SK-N-MC (cell line): ENCODE data around the gene MALRD1.
"Not testable (repeated sequence)": the region's sequence is repeated elsewhere in the genome, so short reads cannot be mapped to it uniquely, and the experiment has no call there.

Experiments used
- DNase-seq: peaks from one replicate; pipeline ENCODE4 v3.0.0-alpha.2; 2011; ENCODE audit warnings: low read depth, low spot score
- H3K27ac ChIP-seq: fragments of 200-600 bp; sonication (generic); 2 replicates; pipeline ENCODE4 v1.5.1; 2016; ENCODE audit warnings: mixed run types
- H3K36me3 ChIP-seq: fragments of 200-600 bp; sonication (generic); 2 replicates; pipeline ENCODE4 v1.6.1; 2017; ENCODE audit warnings: antibody characterized with exemption, low read length, mixed read lengths; ENCODE audit not compliant: insufficient read depth
- H3K4me3 ChIP-seq: fragments of 200-600 bp; sonication (generic); 2 replicates; pipeline ENCODE4 v1.5.1; 2016
- H3K9ac ChIP-seq: fragments of 200-600 bp; sonication (generic); 2 replicates; pipeline ENCODE4 v1.8.0; 2017; ENCODE audit warnings: mixed run types, mixed read lengths; ENCODE audit not compliant: insufficient read length
- H3K9me3 ChIP-seq: fragments of 200-600 bp; sonication (generic); 2 replicates; pipeline ENCODE4 v1.6.1; 2017; ENCODE audit warnings: low read depth, mild to moderate bottlenecking, antibody characterized with exemption, low read length, moderate library complexity, mixed read lengths
- EZH2 ChIP-seq: fragments of 200-600 bp; sonication (generic); IDR thresholded peaks from one replicate; pipeline ENCODE4 v1.6.1; 2017; ENCODE audit warnings: antibody characterized with exemption
- FOXP2 ChIP-seq: optimal IDR thresholded peaks from 2 replicates; pipeline ENCODE3; 2011; ENCODE audit warnings: mild to moderate bottlenecking, moderate library complexity; ENCODE audit not compliant: insufficient read depth; ENCODE audit errors: extremely low read length, control extremely low read depth
- POLR2AphosphoS5 ChIP-seq: IDR thresholded peaks from 2 replicates; pipeline ENCODE4 v1.6.1; 2012; ENCODE audit warnings: mild to moderate bottlenecking, low read depth, low read length, borderline replicate concordance

Gene MALRD1

GRCh38 chr10:19738440-19738839, 689.8 kb downstream of the MALRD1 start:
- Histone ChIP-seq H3K9ac (no peak overlapping the region), H3K9me3 (no peaks in the 10 kb centered on the region), H3K4me3 (no peak overlapping the region), H3K27ac (no peak overlapping the region), H3K36me3 (no peaks in the 10 kb centered on the region)
- no peak for DNase-seq
- TF ChIP-seq EZH2 (no peak), FOXP2 (no peak), POLR2AphosphoS5 (no peak)

- H3K27ac ChIP-seq, H3K9me3 ChIP-seq, DNase-seq, H3K4me3 ChIP-seq, H3K36me3 ChIP-seq, H3K9ac ChIP-seq: not testable (repeated sequence)
Measured at GRCh38 chr10:19739232-19739631, 690.6 kb downstream of the MALRD1 start.

- H3K4me3 ChIP-seq, H3K9me3 ChIP-seq, DNase-seq, H3K9ac ChIP-seq, H3K36me3 ChIP-seq, H3K27ac ChIP-seq: not testable (repeated sequence)
Measured at GRCh38 chr10:19742144-19742543, 693.5 kb downstream of the MALRD1 start.

DNA sequence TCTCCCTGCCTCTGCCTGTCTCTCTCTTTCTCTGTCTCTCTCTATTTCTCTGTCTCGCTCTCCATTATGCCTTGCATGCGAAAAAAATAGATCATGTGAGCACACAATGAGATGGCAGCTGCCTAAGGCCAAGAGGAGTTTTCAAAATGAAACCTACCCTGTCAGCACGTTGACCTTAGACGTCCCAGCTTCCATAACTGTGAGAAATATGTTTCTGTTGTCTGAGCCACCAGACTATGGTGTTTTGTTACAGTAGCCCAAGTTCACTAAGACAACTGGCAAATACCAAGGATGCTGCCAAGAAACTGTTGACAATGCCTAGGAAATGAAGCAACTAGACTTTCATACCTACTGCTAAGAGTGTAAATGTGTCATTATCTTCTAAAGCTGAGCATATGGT, 697.1 kb downstream of the MALRD1 start:
- Histone ChIP-seq H3K9me3 (no peaks in the 10 kb centered on the region), H3K4me3 (no peak overlapping the region), H3K27ac (no peak overlapping the region), H3K36me3 (no peaks in the 10 kb centered on the region), H3K9ac (no peak overlapping the region)
- no peak for TF ChIP-seq POLR2AphosphoS5
- DNase-seq = no peak

DNA sequence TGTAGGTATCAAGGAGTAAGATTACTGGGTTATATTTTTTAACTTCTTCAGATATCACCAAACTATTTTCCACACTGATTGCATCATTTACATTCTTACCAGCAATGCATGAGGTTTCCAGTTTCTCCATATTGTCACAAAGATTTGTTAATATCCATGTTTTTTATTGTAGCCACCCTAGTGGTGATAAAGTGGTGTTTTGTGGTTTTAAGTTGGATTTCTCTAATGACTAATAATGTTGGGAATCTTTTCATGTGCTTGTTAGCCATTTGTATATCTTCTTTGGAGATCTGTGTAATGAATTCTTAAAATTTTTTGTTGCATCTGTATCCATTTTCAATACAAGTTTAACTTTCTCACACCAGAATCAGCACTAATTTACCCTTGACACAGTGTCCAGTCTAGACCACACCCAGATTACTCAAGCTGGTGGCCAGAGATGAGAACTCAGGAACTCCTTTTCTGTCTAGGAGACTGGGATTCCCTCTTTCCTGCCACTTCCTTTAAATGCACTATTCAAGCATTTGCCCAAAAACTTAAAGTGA, 700.7 kb downstream of the MALRD1 start:
- Histone ChIP-seq H3K4me3 (no peak overlapping the region), H3K36me3 (no peaks in the 10 kb centered on the region), H3K27ac (no peak overlapping the region), H3K9me3 (no peaks in the 10 kb centered on the region), H3K9ac (no peak overlapping the region)
- no peak for TF ChIP-seq FOXP2
- TF ChIP-seq EZH2 = no peak
- no peak for TF ChIP-seq POLR2AphosphoS5
- no peak for DNase-seq

GRCh38 chr10:19750972-19751371, 702.4 kb downstream of the MALRD1 start:
- Histone ChIP-seq H3K9ac (no peak overlapping the region), H3K36me3 (no peaks in the 10 kb centered on the region), H3K4me3 (no peak overlapping the region), H3K9me3 (no peaks in the 10 kb centered on the region), H3K27ac (no peak overlapping the region)
- TF ChIP-seq EZH2 (no peak), POLR2AphosphoS5 (no peak), FOXP2 (no peak)
- DNase-seq = no peak

DNA sequence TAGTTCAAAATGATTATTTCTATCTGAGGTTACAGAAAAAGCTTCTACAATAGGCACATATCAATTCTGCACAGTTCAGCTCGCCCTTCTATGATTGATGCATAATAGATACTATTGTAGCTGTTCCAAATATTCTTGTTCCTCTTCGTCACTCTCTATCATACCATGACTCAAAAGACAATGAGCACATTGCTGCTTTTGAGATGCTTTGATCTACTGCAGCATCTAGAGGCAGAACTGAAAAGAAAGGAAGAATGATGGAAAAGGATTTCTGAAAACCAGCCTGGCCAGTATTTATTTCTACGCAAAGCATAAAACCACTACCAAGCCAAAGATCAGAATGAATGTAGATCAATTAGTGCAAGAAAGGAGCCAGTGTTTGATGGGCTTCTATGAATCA, 708.3 kb downstream of the MALRD1 start:
- Histone ChIP-seq H3K27ac (no peak overlapping the region), H3K36me3 (no peaks in the 10 kb centered on the region), H3K9ac (no peak overlapping the region), H3K4me3 (no peak overlapping the region), H3K9me3 (no peaks in the 10 kb centered on the region)
- TF ChIP-seq POLR2AphosphoS5 (no peak), EZH2 (no peak), FOXP2 (no peak)
- DNase-seq = no peak

DNA sequence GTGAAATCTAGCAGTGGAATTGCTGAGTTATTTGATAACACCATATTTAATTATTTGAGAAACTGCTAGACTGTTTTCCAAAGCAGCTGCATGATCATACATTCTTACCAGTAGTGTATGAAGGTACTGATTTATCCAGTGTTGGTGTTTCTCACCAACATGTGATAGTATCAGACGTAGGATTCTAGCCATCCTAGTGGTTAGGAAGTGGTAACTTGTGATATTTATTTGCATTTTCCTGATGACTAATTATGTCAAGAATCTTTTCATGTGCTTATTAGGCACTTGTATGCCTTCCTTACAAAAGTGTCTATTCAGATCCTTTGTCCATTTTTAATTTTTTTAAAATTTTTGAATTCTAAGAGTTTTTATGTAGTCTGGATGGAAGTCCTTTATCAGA, 713.4 kb downstream of the MALRD1 start:
- Histone ChIP-seq H3K9me3 (no peaks in the 10 kb centered on the region), H3K4me3 (no peak overlapping the region), H3K36me3 (no peaks in the 10 kb centered on the region), H3K9ac (no peak overlapping the region), H3K27ac (no peak overlapping the region)
- TF ChIP-seq FOXP2 (no peak), EZH2 (no peak), POLR2AphosphoS5 (no peak)
- DNase-seq = no peak

DNA sequence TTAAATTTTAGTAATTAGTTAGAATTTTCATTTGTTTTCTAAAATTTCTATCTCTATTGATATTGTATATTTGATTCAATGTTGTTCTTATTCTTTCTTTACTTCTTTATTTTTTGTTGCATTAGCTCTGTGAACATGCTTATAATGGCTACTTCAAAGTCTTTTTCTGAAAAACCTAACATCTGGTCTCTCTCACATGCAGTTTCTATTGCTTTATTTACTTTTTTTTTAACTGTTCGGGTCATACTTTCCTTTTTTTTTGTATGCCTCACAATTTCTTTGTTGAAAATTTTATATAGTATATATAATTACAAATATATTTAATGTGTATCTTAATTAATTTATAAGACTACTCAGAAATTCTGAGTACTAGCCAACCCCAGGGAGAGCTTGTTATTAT, 715.5 kb downstream of the MALRD1 start:
- TF ChIP-seq POLR2AphosphoS5 (no peak), FOXP2 (no peak), EZH2 (no peak)
- H3K4me3 ChIP-seq = no peak overlapping the region
- H3K9me3 ChIP-seq = no peaks in the 10 kb centered on the region
- no peak overlapping the region for H3K9ac ChIP-seq
- H3K27ac ChIP-seq = no peak overlapping the region
- DNase-seq = no peak
- H3K36me3 ChIP-seq = no peaks in the 10 kb centered on the region
